NCI-H1417 treated with DMSO at 0.1 percent for 48 hours (cell line): ENCODE results near the gene IMPA2.
"Not testable (repeated sequence)": the region's sequence is repeated elsewhere in the genome, so short reads cannot be mapped to it uniquely, and the experiment has no call there.

Source experiments
- DNase-seq: peaks from one replicate; lab custom pipeline; 2025; lab: John Stamatoyannopoulos, UW

IMPA2 gene

DNA sequence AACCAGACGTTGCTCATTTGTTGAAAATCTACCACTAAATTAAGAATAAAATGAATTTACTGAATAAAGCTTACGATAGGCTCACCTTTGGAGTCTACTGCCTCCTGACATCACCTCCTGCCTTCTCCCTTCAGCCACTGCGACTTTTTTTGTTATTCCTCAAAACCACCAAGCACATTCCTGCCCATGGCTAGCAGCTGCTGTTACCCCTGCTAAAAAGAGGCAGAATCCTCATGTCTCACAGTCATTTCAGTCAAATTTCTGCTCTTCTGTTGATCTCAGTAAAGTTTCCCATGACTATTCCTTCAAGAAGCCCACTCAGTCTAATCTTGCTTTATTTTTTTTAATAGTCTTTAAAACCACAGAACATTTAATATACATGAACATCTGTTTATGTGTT, 71.6 kb downstream of the IMPA2 start:
- no peak for DNase-seq

GRCh38 chr18:12053289-12053688, 72.0 kb downstream of the IMPA2 start:
- no peak for DNase-seq

GRCh38 chr18:12056034-12056883, 75.0 kb downstream of the IMPA2 start:
- no peak for DNase-seq

DNA sequence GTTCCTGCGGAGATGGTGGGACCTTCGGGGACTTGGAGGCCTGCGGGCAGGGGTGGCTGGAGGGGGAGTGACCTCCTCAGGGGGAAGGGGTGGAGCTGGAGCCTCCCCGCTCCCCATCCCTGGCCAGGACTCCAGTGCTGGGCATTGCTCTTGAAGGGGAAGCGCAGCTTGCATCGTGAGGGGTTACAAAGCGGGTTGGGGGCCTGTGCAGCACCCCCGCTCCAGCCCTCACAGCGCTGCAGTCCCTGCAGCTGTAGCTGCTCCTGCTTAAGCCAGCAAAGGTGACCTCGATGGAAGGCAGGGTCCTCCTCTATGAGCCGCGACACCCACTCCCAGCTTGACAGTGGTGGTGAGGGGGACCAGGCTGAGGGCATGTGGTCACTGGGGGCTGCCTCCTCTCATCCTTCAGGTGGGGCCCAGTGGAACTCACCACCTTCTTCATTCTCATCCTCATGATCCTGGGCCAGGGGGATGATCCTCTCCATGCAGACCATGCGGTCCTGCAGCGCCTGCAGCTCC, 75.6 kb downstream of the IMPA2 start:
- DNase-seq: no peak

GRCh38 chr18:12057419-12058039, 76.2 kb downstream of the IMPA2 start:
- no peak for DNase-seq

- DNase-seq: no peak
These were observed 78.3 kb downstream of the IMPA2 start for GRCh38 chr18:12059334-12060181.

DNA sequence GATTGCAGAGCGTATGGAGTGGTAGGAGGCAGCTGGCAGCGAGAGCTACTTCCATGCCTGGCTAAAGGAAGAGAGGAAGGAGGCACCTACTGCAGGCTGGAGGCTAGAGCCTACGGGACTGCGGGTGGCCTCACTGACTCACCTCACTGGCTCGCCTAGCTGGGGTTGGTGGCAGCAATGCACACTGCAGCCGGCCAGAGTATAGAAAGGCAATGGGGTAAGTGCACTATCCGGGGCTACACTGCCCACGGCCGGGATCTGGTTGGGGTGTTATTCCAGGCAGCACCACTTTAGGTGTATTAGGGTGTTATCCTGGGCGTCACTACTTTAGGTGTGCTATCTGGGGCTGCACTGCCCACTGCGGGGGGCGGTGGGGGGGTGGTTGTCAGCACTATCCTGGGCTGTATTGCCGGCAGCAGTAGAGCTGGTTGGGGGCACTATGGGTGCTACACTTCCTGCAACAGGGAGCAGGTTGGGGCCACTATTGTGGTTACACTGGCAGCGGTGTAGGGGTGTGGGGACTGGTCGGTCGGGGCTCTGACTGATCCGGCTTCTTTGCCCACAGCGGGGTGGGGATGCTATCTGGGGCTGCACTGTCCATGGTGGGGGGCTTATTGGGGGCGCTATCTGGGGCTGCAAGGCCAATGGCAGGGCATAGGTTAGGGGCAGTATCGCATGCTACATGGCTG, 79.0 kb downstream of the IMPA2 start:
- no peak for DNase-seq

GRCh38 chr18:12061685-12062084, 80.4 kb downstream of the IMPA2 start:
- no peak for DNase-seq

- no peak for DNase-seq
These were observed 81.7 kb downstream of the IMPA2 start for GRCh38 chr18:12062974-12063373.

DNA sequence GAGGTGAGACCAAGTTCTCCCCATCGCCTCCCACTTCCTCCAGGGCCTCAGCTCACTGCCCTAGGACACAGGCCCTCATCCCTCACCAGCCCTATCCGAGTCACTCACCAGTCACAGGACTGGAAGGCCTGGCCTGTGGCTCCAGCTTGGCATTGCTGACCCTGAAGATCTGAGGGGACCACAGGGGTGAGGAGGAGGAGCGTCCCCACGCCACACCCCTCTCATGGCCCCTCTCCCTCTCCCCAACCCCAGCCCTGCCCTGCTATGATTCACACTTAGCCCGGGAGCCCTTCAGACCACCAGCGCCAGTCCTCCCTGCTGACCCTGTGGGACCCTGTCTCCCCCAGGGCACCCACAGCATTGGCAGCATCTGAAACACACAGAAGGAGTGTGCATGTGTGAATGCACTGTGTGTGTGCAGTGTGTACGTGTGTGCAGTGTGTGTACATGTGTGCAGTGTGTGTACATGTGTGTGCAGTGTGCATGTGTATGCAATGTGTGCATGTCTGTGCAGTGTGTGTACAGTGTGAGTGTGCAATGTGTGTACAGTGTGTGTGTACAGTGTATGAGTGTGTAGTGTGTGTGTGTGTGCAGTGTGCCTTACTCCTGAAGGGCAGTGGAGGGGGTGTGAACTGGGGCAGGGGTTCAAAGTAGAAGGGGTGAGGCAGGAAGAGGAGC, 82.9 kb downstream of the IMPA2 start:
- DNase-seq: no peak

DNA sequence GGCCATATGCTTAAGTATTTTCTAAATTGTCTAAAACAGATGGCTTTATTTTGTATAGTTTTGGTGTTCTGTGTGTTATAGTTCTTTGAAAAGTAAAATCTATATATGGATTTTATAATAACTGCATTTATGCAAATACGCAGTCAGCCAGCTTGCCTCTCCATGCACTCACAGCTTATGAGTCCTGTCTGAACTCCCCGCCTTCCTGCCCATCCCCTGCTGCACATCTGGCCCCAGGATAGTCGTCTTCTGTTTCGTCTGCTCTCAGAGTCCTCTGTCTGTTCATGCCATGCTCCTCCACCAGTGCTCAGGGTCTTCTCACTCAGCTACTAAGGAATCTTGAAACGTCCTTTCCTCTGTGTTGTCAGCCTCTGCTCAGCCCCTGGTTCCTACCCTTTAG, 84.1 kb downstream of the IMPA2 start:
- DNase-seq: no peak

DNA sequence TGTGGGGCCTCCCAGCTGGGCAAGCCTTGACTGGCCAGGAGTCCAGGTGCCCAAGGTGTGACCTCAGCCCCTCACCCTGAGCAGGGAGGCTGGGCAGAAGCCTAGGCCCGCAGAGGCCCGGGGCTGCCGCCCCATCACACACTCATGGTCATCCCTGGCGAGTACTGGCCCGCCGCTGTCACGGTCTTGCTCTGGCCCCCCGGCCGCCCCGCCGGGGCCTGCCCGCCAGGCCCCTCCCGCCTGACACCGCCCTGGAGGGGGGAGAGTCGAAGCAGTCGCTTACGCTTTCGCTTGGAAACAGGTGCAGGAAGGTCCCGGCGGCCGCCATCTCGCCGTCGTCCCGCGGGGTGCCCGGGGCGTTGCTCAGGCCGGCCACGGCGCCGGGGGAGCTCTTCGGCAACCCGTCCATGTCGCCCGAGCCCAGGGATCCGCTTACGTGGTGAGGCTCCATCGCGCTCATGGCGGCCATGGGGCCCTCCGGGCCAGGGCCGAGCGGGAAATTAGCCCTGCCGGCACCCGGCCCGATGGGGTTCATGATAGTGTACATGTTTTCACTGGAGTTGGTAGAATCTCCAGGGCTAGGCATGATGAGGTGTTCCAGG, 85.7 kb downstream of the IMPA2 start:
- DNase-seq: no peak

DNA sequence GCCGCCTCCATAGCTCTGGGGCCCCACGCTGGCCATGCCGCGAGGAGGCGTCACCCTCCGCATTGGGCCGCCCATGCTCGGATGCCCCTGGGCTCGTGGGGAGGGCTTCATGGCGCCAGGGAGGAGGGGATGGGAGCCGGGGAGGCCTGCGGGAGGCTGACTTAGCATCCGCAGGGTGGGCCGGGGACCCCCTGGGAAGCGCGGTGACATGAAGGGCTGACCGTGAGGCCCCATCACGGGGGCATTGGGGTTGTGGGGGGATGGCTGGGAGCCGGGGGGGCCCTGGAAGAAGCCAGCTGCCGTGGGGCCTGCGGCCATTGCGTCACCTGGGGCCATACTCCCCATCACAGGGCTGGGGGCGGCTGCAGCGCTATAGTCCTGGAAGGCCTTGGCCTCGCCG, 86.4 kb downstream of the IMPA2 start:
- no peak for DNase-seq

DNA sequence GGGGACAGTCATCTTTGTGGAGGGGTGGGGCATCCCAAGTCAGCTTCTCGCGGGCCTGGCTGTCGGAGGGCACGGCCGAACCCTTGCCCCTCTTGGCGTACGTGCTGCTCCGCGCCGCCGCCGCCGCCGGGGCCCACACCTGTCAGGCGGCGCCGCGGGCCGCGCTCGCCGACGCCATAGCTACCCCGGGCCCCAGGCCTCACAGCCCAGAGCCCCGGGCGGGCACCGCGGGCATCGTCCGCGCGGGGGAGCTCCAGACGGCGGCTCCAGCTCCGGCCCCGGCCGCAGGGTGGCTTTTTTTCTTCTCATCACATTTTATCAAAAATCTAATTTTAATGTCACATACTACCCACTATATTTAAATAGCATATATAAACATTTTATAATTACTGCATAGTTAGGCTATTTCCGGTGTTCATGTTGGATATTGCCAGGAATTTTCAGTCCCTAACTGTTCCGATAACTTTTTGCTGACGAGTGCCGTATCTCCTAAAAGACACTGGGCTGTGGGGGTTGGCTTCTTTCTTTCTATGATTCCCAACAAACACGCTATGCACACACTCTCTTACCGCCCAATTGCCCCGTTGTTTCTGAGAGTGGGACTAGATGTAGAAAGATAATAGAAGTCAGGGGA, 87.1 kb downstream of the IMPA2 start:
- DNase-seq: not testable (repeated sequence)

GRCh38 chr18:12068950-12069320, 87.6 kb downstream of the IMPA2 start:
- DNase-seq: no peak

GRCh38 chr18:12071066-12071465, 89.8 kb downstream of the IMPA2 start:
- DNase-seq: not testable (repeated sequence)

DNA sequence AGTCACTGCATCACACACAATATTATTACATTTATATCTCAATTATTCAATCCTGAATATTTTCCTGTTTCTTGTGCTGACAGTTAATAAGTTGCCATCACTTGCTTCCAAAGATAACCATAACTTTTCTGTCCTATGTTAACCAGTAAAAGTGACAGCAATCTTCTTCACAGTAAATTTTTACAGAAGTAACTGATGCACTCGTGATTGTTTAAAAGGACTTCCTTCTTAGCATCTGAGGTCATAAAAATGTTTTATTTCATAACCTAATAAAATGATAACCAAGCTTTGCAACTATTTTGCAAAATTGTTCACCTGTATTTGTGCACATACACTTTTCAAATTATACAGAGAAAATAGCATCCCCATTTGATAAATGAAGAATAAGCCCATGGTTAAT, 91.7 kb downstream of the IMPA2 start:
- no peak for DNase-seq

- DNase-seq: no peak
These were observed 93.4 kb downstream of the IMPA2 start for GRCh38 chr18:12074736-12075135.

DNA sequence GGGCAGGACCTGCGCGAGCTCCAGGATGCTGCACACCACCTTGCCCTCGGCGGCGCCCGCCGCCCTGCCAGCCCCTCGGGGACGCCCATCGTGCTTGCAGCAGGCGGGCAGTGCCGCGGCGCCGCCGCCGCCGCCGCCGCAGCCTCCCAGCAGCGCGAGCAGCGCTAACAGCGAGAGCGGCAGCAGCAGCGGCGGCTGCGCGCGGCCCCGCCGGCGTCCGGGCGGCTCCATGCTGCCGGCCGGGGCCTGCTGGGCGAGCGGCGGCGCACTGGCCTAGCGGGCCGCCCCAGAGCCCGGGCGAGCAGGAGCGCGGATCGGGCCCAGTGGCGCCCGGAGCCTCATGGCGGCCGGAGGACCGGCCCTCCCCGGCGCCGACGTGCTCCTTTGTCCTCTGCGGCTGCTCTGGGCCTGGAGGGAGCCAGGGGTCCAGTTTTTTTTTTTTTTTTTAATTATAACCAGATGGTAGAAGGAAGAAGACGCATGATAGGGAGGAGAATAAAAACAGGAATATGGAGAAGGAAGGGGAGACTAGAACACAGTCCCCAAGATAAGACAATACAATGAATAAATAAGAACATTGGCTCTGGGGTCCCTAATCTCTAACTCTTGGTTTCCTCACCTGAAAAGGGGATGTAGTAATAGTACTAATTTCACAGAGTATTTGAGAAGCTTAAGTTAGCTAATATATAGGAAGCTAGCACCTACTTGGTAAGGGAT, 95.3 kb downstream of the IMPA2 start:
- DNase-seq: no peak

DNA sequence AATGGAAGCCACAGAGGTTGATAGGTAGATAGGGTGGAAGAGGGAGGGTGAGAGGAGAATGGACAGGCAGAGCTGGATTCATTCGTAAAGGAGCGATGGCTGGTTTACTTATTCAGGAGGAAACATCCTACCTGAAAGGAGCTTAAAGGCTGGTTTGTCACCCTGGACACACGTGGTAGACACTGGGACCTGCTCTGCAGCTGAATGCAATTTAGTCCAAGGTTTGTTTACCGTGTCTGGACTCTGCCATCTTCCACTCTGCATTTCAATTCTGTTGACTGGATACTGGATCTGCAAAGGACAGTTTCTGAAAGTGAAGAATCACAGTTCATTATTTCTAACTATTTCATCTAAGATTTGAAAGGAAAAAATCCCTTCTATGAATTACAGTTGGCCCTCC, 96.7 kb downstream of the IMPA2 start:
- DNase-seq: not testable (repeated sequence)
